Hepatocyte (in vitro differentiated cells): ENCODE data around the gene OLFM3.

Experiments
- EZH2 ChIP-seq: fragments of 200-600 bp; sonication (generic); IDR thresholded peaks from 2 replicates; pipeline ENCODE4 v1.6.1; 2016; ENCODE audit warnings: antibody characterized with exemption, mild to moderate bottlenecking, borderline replicate concordance
- TF ChIP-seq, protein P1 (sequence below): fragments of 200-600 bp; sonication (generic); IDR thresholded peaks from 2 replicates; pipeline ENCODE4 v1.5.1; 2016; ENCODE audit warnings: antibody characterized with exemption, mild to moderate bottlenecking; ENCODE audit not compliant: poor library complexity

DNA sequence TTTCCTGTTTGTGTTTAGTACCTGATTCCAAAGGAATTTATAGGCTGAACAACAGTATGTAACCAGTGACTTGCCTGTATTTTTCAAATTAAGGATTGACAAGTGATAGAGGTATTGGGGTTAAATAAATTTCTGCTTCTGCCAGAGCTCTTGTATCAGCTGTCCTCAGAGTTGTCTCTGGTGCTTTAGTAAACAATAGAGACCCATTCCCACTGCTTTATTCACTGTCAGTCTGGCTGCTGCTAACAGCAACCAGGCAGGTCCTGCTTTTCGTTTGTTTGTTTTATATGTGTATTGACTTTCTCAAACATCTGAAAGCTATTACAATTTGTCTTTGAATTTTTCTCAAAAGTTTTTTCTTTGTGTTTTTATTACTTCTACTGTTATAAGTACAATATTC, 76.1 kb downstream of the OLFM3 start:
- TF ChIP-seq EZH2: no peak
- TF ChIP-seq, protein P1, sequence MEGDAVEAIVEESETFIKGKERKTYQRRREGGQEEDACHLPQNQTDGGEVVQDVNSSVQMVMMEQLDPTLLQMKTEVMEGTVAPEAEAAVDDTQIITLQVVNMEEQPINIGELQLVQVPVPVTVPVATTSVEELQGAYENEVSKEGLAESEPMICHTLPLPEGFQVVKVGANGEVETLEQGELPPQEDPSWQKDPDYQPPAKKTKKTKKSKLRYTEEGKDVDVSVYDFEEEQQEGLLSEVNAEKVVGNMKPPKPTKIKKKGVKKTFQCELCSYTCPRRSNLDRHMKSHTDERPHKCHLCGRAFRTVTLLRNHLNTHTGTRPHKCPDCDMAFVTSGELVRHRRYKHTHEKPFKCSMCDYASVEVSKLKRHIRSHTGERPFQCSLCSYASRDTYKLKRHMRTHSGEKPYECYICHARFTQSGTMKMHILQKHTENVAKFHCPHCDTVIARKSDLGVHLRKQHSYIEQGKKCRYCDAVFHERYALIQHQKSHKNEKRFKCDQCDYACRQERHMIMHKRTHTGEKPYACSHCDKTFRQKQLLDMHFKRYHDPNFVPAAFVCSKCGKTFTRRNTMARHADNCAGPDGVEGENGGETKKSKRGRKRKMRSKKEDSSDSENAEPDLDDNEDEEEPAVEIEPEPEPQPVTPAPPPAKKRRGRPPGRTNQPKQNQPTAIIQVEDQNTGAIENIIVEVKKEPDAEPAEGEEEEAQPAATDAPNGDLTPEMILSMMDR: no peak
